Glomerular endothelial cell (primary cell): Measurements from ENCODE around the gene SCD5. TPM values are rescaled to one million over a fixed set of nuclear protein-coding genes. Genes with fewer than 3 reads are reported as not detected.

Source experiments
- DNase-seq: peaks from one replicate; pipeline ENCODE4 v3.0.0-alpha.2; 2011; ENCODE audit warnings: low read depth, low spot score; ENCODE audit errors: extremely low read depth
- total RNA-seq: library from RNA; depleted of rRNA; stranded (reverse); fragments of >200 nt; gene quantifications from 2 replicates; pipeline ENCODE4 v1.2.3, GENCODE V29; 2015

The SCD5 gene
- total RNA-seq, 1 donor from 2014 or later, result 28.4 TPM

DNA sequence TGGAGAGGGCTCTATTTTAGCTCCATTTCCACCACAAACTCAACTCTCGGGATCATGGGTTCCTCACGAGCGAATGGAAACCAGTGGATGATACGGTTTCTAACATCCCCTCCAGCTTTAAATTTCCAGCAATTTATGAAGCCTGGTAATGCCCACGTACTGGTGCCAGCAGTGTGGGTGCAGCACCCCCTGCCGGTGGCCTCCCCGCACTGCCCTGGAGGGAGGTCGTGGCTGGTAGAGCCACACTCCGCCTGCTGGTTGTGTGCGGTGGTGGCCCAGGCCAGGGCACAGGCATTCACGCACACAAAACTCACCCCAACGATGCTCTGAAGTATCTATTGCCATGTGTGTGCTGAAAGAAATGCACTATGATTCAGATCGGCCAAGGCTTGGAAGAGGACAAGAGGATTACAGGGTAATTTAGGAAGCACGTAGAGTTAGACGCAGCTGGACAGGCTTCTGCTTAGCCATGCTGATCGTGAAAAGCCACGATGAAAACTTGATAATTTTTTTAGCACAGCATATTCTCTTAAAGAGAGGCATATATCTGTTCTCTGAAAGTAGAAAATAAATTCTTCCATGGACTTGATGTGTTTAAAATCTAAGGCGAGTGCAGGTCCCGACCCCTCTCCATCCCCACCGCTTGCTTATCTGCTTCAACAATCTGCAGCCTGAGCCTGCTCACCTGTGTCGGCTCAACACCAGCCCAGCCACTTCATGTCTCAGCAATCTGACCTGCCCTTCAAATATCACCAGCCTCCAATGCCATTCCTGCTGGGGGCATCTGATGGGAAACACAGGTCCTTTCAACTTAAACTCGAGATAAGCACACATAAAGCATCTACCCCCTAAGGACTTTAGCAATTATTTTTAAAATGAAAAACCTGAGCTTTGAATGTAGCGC, 59.1 kb downstream of the SCD5 start:
- DNase-seq, result peak; percentile 33

DNA sequence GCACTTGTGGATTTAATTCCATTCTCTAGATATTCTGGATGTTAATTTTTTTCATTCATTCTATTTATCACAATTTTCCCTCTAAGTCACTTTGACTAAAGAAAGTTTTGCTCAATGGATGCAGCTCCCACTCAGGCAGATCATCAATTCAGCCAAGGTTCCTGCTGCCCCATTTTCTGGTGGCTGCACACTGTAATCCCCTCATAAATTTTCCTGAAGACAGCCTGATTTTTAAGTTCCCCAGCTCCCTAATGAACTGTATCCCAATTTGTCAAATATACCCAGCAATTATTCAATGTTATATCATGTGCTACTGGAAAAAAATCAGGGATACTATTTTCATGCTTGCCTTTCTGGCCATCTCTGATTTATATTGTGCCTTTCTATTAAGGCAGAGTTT, 61.2 kb downstream of the SCD5 start:
- DNase-seq, result no peak

DNA sequence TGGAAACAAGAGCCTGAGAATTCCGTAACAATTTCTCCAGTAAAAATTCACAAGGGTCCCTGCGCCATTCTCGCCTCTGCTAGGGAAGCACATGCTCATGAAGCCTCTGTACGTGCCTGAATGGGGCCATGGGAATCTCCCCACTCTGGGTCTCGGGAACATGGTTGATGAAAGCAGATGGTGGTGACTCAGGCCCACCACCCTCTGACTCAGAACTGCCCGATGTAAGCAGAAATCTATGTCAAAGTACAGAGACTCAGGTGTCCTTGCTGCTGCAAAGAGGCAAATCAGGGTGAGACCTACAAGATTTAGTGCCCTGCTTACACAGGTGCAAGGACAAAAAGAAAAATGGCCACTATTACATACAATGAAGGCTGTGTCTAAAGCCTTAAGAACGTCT, 65.0 kb downstream of the SCD5 start:
- no peak for DNase-seq

DNA sequence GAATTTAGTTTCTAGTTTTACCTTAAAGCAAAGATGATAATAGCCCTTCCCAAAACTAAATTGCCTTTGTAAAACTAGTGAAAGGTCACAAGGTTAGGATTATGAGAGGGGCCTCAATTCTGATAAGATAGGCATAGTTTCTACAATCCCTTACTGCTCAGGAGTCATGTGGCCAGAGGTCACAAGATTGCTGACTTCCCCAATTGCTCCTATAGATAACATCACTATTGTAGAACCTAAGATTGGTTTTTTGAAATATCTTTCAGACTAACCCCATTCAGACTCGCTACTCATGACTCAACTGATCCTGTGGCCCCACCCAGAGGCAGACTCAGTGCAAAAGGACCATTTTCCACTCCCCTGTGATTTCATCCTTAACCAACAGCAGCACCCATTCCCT, 70.3 kb downstream of the SCD5 start:
- no peak for DNase-seq

DNA sequence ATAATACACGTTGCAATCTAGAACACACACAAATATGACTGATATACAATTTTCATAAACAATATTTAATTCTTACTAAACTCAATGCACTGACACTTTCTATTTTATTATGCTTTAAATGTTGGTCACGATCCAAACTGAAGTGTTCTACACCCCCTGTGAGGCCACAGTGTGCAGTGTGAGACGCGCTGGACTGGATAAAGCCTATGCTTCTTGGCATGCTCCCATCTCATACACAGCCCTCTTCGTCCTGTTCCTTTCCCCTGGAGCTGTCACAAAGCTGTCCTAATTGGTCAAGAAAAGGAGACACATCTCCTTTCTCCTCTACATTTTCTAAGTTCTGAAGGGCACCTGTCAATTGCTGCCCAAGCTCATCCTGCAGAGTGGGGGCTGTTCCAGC, 72.0 kb downstream of the SCD5 start:
- no peak for DNase-seq

DNA sequence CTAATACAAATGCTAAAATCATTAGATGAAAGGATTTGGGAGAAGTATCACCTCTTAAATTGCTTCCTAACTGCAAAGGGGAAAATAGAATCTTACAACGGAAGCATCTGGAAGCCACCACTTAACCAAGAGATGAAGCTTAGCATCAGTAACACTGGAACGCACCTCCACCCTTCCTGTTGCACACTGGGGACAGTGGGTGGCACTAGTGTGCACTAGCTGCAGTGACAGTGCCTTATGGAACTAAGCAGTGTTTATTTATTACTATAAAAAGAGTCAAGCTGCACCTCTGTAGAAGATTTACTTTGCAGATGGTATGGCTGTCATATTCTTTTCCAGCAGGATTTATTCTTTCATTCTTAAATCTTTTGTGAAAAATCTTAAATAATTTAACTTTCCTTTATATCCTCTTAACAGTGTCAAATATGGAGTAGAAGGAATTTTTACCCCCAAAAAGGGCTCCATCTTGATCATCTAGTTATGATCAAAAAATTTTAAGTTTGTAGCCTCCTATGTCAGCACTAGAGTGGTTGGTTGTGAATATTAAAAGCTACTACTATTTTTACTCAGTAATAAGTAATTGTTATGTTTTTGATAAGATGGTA, 76.7 kb downstream of the SCD5 start:
- DNase-seq, result no peak

DNA sequence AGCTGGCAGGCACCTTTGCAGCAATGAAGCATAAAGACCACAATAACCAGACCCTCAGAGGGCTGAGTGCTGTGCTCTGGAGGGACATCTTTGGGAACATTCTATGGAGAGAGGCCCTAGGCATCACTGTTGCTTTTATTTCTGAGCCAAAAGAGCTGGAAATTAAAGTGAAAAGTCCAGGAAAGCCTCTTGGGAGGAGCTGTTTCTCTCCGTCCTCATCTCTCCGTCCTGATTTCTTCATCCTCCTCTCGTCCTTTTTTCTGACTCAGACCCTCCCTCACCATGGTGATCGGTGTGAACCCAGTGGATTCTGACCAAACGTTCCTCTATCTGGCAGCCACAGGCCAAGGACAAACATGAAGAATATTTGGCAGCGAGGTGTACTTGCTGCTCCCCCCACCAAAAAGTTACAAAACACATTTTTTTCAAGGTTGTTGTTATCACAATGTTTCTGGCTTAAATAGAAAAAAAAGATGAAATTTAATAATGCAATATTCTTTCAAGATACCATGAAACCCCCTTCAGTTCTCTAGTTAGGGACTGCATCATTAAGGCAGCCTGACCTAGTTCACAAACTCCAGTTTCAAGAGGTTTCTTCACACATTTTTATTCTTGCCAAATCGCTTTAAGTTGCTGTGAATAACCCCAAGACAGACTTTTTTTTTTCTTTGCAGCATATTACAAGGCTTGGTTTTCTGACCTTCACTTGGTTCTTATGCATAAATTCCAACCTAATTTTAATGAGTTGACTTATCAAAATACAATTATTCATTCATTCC, 80.2 kb downstream of the SCD5 start:
- no peak for DNase-seq

DNA sequence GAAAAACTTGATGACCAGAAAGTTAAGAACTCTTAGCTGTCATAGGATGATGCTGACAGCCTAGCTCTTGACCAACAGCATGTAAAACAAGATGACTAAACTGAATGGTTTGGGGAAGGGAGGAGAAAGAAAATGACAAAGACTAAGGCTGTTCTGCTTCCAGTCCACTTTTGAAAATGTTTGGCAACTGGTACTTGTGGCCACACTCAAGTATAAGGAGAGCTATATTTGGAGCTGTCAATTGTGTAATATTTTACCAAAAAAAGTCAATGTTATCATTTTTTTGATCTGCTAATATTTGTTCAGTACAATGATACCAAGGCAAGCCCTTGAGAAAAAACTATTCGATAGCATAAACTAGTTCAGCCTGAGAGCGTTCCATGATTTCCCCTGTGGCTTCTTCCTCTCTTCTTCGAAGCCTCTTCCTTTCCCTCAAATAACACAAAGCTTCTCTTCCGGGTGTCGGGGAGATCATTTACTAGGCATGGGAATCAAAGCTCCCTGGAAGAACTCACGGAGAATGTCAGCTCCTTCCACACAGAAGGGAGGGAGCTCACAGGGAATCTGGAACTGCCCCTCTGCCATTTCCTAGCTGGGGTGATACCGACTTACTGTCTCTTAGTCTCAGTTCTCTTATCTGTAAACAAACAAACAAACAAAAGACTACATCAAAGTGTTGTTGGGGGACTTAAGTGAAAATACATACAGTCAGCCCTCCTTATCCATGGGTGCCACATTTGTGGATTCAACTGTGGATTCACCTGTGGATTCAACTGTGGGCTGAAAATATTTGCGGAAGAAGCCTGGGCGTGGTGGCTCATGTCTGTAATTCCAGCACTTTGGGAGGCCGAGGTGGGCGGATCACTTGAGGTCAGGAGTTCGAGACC, 82.6 kb downstream of the SCD5 start:
- no peak for DNase-seq

DNA sequence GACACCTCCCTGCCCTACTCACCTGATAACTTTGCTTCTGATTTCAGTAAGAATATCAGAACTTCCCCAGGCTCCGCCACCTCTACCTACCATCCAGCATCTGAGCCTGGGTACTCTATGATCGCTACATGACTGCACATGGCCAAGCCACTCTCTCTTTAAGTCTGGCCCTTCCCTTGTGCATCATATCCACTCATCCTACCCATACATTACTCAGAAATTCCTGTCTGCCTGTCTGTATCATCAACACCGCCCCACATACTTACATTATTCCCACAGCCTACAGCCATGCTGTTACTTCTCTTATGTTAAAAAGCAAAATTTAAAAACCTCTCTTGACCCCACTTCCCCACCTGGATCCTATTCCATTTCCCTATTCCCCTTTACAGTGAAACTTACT, 84.7 kb downstream of the SCD5 start:
- no peak for DNase-seq

DNA sequence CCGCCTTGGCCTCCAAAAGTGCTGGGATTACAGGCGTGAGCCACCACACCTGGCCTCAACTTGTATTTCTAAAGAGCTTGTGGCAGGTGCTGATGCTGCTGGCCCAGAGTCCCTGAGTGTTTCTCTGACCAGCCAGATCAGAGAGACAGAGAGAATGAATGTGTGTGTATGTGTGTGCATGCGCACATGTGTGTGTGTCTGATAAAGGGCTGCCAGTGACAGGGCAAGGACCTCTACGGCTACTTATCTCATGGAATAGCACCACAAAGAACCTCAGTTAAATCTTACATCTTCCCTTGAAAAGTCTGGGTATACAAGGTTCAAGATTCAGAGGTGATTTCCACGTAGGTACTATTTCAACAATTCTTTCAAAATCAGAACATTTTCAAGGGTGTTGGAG, 86.0 kb downstream of the SCD5 start:
- DNase-seq, result no peak

DNA sequence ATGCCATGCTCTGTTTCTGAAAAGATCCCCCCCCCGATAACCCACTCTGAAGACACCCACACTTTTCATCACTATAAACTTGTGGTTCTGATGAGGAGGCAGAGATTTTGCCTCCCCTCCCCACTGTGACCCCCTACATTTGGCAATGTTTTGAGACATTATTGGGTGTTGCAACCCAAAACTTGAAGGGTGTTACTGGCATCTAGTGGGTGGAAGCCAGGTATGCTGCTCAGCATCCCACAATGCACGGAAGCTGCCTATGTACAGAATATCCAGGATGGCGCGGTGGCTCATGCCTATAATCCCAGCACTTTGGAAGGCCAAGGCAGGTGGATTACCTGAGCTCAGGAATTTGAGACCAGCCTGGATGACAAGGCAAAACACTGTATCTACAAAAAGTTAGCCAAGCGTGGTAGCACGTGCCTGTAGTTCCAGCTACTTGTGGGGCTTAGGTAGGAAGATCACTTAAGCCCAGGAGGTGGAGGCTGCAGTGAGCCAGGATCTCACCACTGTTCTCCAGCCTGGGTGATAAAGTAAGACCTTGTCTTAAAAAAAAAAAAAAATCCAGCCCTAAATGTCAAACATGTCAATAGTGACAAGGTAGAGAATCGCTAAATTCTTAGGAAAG, 87.3 kb downstream of the SCD5 start:
- no peak for DNase-seq

DNA sequence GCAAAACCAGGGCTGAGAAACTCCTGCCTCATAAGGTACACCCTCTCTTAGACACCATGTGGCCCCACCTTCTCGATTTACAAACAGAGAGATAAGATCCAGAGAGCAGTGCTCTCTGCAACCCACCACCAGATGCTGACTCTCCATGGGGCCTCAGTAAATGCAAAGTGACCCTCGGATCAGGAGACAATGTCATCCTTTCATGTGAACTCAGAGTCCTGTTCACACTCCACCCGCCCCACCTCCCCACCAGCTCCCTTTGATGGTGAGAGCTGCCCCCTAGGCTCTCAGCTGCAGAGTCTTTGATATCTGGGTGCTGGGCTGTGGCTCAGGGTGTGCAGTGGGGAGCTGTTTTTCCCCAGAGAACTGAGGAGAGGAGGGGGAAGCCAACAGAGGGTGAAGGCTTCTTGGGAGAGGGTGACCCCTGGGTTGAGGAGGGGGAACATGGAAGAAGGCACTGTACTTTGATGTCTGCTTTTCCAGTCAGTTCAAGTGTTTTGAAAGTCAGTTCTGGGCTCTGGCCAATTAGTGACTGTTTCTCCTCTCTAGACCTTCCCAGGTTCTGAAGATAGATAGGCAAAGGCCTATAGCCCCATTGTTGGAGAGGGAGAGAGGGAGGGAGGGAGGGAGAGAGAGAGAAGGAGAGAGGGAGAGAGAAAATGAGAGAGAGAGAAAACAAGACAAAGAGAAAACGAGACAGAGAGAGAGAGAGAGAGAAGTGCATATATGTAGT, 88.2 kb downstream of the SCD5 start:
- DNase-seq, result no peak

DNA sequence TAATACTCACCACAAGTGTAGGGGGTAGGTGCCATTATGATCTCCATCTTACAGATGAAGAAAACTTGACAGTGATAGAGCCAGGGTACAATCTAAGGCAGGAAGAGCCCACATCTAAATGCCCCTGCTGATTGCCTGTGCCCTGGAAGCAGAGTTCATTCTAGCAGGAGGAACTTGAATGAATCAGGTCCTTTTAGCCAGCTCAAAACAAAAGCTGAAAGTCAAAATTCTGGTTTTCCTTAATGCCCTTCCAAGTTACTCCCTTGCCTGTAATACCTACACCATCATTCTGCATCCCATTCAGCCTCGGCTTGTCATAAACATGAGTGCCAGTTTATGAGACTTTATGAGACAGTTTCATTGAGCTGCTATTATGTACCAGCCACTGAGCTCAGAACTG, 89.6 kb downstream of the SCD5 start:
- DNase-seq, result no peak

DNA sequence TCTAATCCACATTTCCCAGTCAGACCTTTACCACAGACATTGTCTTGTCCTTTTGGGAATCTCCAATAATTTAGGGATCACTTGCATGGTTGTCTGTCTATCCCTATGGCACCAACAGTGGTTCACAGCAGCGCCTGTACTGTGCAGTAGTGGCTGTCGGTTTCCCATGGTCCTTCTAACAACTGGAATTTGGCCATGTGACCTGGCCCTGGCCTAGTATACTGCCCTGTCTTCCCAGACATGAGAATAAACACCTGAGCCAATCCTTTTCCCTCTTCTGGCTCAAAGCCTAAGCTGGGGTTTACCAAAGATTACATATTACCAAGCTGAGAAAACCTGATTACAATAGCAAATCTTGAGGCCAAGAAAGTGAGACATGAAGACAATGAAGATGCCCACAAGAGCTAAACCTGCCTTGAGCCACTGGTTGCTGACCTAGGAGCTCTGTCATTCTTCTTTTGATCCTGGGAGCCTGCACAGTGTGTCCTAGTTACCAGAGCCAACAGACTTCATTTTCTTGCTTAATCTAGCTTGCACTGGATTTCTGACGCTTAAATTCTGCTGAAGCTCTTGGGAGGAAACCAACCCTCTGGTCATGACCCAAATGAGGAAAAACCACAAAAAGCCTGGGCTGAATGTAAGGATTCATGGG, 92.1 kb downstream of the SCD5 start:
- no peak for DNase-seq

DNA sequence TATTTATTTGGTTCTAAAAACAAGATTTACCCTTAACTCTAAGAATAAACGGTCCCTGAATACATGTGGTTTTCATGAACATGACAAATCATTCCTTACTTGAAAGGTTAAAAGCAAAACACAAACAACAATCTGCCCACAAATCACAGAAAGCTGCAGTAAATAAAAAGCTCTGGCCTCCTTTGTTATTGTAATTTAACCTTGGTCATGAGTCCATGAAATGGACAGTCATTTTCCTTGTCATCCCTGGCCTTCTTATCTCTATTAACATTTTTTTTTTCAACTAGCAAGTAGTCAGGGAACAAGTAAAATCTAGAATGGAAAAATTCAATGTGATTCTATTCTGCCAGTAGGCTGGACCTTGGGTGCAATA, 92.7 kb downstream of the SCD5 start:
- no peak for DNase-seq

DNA sequence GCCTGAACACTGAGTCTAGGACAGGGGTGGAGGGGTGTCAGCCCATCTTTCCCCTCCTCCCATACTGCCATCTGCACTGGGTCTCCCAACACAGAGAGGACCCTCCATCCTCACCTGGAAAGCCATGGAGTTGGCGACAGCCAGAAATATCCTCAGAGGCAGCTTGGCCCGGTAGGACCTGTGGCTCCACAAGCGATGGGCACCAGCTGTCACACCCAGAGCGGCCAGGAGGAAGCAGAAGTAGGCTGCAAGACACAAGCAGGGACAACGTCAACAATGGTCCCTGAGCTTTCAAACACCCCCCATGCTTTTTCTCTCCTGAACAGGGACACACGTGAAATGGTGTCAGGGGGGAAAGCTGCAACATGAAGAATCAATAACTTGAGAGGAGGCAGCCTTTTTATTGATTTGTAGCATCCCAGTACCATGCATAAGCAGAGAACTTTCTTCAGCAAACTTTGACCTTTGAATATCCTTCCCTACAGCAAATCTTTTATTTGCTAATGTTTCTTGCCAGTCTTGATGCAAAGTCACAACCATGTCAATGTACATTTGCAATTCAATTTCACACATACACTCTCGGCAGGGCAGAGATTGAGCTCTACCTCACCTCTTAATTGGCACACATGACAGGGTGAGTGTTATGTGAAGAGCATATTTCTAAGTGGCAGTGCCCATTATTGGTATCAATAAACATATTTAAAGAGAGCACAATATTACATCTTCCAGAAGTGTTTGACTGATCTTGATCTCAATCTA, 93.2 kb downstream of the SCD5 start:
- no peak for DNase-seq

DNA sequence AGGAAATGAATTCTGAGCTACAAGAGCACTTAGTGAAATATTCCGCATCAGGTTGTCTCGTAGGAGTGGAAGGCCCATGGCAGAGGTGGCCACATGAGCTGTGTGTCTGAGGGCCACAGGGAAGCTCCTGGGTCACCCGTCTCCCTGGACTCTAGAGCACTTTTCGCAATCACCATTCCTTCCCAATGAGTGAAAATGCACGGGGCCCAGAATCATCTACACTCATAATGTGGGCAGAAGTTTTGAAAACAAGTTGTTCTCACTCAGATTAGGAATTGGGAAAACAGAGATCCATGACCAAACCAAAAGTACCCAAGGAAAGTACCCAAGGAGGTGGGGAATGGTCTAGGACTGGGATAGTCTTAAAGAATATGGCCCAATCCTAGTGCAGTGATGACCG, 94.4 kb downstream of the SCD5 start:
- no peak for DNase-seq

DNA sequence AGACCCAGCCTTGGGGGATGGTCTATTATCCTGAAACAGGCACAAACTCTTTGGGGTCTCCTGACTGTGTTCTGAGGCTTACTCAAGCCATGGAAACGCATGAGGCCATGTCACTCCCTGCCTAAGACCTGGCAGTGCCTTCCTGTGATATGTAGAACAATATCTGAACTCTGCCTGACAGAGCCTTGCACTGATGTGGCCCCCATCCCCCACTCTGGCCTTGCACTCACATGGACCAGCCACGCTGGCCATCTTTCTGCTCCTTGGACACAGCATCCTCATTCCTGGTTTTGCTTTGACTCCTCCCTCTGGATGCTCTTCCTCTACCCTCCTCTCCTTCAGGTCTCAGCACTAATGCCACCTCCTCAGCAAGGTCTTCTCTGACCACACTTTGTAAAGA, 100.2 kb downstream of the SCD5 start:
- DNase-seq, result no peak
